Spleen (tissue), 11 donors: ENCODE results near the gene RGS16. TPM values are rescaled to one million over a fixed set of nuclear protein-coding genes. Genes with fewer than 3 reads are reported as not detected.

Source experiments
- DNase-seq: peaks from one replicate; pipeline ENCODE4 v3.0.0-alpha.2; 2020
- H3K27ac ChIP-seq, 8 donors: fragments of 200-600 bp; sonication (generic) in 7 of 8; 1 replicate in 4 of 8; 2 replicates in 4 of 8; pipeline versions ENCODE4 v1.5.0 to v1.8.0; 2016 to 2021; ENCODE audit warnings: inconsistent platforms in 4 of 8, mild to moderate bottlenecking in 4 of 8, moderate library complexity in 1 of 8
- H3K27me3 ChIP-seq, 7 donors: fragments of 200-600 bp; sonication (generic) in 6 of 7; replicated peaks in 1 of 7; 1 replicate in 4 of 7; 2 replicates in 3 of 7; pipeline versions ENCODE4 v1.5.0 to v1.8.0; 2016 to 2021; ENCODE audit warnings: inconsistent platforms in 3 of 7, mild to moderate bottlenecking in 1 of 7
- H3K36me3 ChIP-seq, 6 donors: fragments of 200-600 bp; sonication (generic) in 5 of 6; 1 replicate in 4 of 6; 2 replicates in 2 of 6; pipeline versions ENCODE4 v1.5.0 to v1.8.0; 2016 to 2021; ENCODE audit warnings: inconsistent platforms in 2 of 6
- H3K4me1 ChIP-seq, 6 donors: fragments of 200-600 bp; sonication (generic) in 5 of 6; 1 replicate in 3 of 6; 2 replicates in 3 of 6; pipeline versions ENCODE4 v1.5.0 to v1.8.0; 2016 to 2021; ENCODE audit warnings: inconsistent platforms in 3 of 6
- H3K4me3 ChIP-seq, 8 donors: fragments of 200-600 bp; sonication (generic) in 7 of 8; 1 replicate in 4 of 8; 2 replicates in 4 of 8; pipeline versions ENCODE4 v1.5.0 to v1.8.0; 2016 to 2021; ENCODE audit warnings: inconsistent platforms in 4 of 8, mild to moderate bottlenecking in 4 of 8, moderate library complexity in 2 of 8
- H3K9me3 ChIP-seq, 8 donors: fragments of 200-600 bp; sonication (generic) in 7 of 8; 1 replicate in 4 of 8; 2 replicates in 4 of 8; pipeline versions ENCODE4 v1.5.0 to v1.8.0; 2016 to 2021; ENCODE audit warnings: inconsistent platforms in 4 of 8
- POLR2A ChIP-seq, 3 donors: fragments of 450-650 bp; IDR thresholded peaks; one replicate each; pipeline ENCODE4 v1.5.1; 2017; ENCODE audit warnings: antibody characterized with exemption in 3 of 3, mild to moderate bottlenecking in 1 of 3
- POLR2AphosphoS5 ChIP-seq, 3 donors: sonication (generic); formaldehyde crosslinking; IDR thresholded peaks; one replicate each; pipeline ENCODE4 v1.5.1; 2017; ENCODE audit warnings: antibody characterized with exemption in 3 of 3
- WGBS, 5 donors: extraction: QIAGEN DNeasy Blood & Tissue Kit in 3 of 5; methylation state at CpG; one replicate each; pipeline versions ENCODE4 v1.1.5 to v1.1.7; 2013 to 2018; 5-methylcytosine and 5-hydroxymethylcytosine counted together
- intact Hi-C: fragments of 100-400 bp; cut with DNase I; formaldehyde crosslinking; loops from one replicate; pipeline ENCODE4 v1.15.0; 2023; ENCODE audit warnings: low total_unique reads
- polyA plus RNA-seq, 3 donors: library from polyadenylated mRNA; stranded (reverse); fragments of 200-250 nt; gene quantifications; one replicate each; pipeline ENCODE4 v1.2.1, GENCODE V29; 2013
- total RNA-seq, 7 donors: library from RNA; depleted of rRNA in 3 of 7; stranded (reverse); fragments of >200 nt in 3 of 7; fragmentation: NEBNext Ultra II Directional in 4 of 7; extraction: Animal tissue kit (Norgen Biotek cat#: 25700) in 4 of 7; gene quantifications; one replicate each; pipeline versions ENCODE4 v1.1.0 to v1.2.1, GENCODE V29; 2016 to 2021
- TF ChIP-seq, protein P1 (sequence below), 11 experiments: fragments of 200-600 bp in 7 of 11; fragments of 450-650 bp in 4 of 11; sonication (generic) in 4 of 11; IDR thresholded peaks in 8 of 11; conservative IDR thresholded peaks in 3 of 11; 1 replicate in 7 of 11; 2 replicates in 4 of 11; pipeline versions ENCODE4 v1.4.0 to v1.8.0; 2016 to 2021; ENCODE audit warnings: antibody characterized with exemption in 11 of 11, inconsistent platforms in 4 of 11, mild to moderate bottlenecking in 1 of 11
- donor health status: healthy with polysubstance abuse.
- donor health status: DM: no; HTN: no; CAD: no; lungs with moderate emphysema.
- donor health status: DM: no; HTN: no; CAD: no.
- donor health status: Bipolar disorder and iron deficiency.
- donor health status: healthy.
- donor health status: DM: no; HTN: no; CAD: no.
- donor health status: DM: yes; HTN: yes; CAD: no.

Gene RGS16
- total and polyA plus RNA-seq, 10 donors, result 2.6 to 24.2 (median 4.3) TPM

DNA sequence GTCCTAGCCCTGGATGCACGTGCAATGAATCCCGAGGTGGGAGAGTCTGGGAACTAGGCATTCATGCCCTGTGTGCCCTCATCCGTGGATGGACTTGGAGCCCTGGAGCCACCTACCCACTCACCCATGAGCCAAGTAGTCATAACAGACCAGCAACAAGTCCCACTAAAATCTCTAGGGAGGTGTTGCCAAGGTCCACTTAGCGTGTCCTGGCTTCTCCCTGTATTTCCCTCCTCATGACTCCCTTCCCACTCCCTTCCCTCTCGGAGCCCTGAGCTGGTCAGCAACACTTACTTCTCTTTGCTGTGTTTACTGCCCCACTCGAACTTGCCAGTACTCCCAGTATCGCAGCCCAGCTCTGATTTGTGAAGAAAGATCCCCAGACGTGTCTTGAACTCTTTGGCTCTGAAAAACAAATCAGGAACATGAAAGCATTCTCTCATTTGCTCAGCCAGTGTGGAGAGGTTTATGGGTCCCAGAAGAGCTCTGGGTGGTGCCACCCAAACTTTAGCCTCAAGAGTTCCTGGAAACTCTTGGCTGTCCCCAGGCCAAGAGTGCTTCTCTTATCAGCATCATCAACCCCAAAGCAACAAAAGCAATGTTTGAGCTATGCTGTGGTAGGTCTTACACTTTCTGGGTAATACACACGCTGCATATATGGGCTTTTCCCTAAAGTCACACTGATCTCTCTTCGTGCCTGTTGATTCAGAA, 1.1 kb downstream of the RGS16 start:
- Histone ChIP-seq H3K27ac (peak overlapping the region in 7 of 8 donors; percentile 58 to 81 (median 76)), H3K4me1 (peaks cover 7 to 87% (median 49%) of the 10 kb centered on the region in 6 donors), H3K4me3 (peak overlapping the region; percentile 45 to 79 (median 56)), H3K36me3 (peaks cover 0 to 23% (median 0%) of the 10 kb centered on the region in 6 donors), H3K27me3 (peaks cover 0 to 14% (median 0%) of the 10 kb centered on the region in 7 donors), H3K9me3 (no peaks in the 10 kb centered on the region)
- no peak for DNase-seq
- intact Hi-C loops, result loop anchor here (2.0 kb wide), 1 partner anchor 180 kb away; no protein-coding TSS in a partner anchor
- TF ChIP-seq, protein P1, sequence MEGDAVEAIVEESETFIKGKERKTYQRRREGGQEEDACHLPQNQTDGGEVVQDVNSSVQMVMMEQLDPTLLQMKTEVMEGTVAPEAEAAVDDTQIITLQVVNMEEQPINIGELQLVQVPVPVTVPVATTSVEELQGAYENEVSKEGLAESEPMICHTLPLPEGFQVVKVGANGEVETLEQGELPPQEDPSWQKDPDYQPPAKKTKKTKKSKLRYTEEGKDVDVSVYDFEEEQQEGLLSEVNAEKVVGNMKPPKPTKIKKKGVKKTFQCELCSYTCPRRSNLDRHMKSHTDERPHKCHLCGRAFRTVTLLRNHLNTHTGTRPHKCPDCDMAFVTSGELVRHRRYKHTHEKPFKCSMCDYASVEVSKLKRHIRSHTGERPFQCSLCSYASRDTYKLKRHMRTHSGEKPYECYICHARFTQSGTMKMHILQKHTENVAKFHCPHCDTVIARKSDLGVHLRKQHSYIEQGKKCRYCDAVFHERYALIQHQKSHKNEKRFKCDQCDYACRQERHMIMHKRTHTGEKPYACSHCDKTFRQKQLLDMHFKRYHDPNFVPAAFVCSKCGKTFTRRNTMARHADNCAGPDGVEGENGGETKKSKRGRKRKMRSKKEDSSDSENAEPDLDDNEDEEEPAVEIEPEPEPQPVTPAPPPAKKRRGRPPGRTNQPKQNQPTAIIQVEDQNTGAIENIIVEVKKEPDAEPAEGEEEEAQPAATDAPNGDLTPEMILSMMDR (IDR thresholded peaks at IDR 0.05 in 8 of 11, conservative IDR thresholded peaks at IDR 0.05 in 3 of 11), result no peak
- no peak for TF ChIP-seq POLR2A (IDR thresholded peaks at IDR 0.05)
- no peak for TF ChIP-seq POLR2AphosphoS5 (IDR thresholded peaks at IDR 0.05)
- WGBS, 5 donors, result 55 to 67% (median 66%) methylated on average over 9 to 10 of the region's 10 CpGs

DNA sequence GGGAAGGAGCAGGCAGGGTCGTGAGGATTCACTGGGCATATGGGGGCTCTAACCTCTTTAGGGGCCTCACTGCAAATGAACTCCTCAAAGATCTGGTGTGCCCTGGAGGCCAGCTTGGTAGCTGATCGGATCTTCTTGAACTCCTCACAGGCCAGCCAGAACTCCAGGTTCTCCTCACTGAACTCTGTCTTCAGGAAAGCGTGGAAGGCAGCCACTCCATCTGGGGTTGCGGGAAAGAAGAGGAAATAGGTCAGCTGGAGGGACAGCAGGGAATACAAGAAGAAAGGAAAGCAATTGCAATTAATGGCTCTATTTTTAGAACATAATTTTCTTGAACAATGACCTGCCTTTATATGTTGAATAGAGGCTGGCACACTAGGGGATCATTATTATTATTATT, 2.3 kb downstream of the RGS16 start:
- Histone ChIP-seq H3K36me3 (peaks cover 0 to 23% (median 0%) of the 10 kb centered on the region in 6 donors), H3K27ac (peak overlapping the region in 6 of 8 donors; percentile 39 to 81 (median 68)), H3K4me3 (peak overlapping the region in 6 of 8 donors; percentile 10 to 79 (median 57)), H3K27me3 (peaks cover 0 to 14% (median 0%) of the 10 kb centered on the region in 7 donors), H3K4me1 (peaks cover 7 to 82% (median 49%) of the 10 kb centered on the region in 6 donors), H3K9me3 (no peaks in the 10 kb centered on the region)
- intact Hi-C loops, result loop anchor here (2.0 kb wide), 1 partner anchor 181 kb away; no protein-coding TSS in a partner anchor
- TF ChIP-seq POLR2AphosphoS5 (IDR thresholded peaks at IDR 0.05) (no peak), POLR2A (IDR thresholded peaks at IDR 0.05) (no peak)
- TF ChIP-seq, protein P1 (IDR thresholded peaks at IDR 0.05 in 8 of 11, conservative IDR thresholded peaks at IDR 0.05 in 3 of 11), result no peak
- WGBS, 5 donors, result 58 to 80% (median 66%) methylated on average over 4 of the region's 4 CpGs
- DNase-seq, result no peak

DNA sequence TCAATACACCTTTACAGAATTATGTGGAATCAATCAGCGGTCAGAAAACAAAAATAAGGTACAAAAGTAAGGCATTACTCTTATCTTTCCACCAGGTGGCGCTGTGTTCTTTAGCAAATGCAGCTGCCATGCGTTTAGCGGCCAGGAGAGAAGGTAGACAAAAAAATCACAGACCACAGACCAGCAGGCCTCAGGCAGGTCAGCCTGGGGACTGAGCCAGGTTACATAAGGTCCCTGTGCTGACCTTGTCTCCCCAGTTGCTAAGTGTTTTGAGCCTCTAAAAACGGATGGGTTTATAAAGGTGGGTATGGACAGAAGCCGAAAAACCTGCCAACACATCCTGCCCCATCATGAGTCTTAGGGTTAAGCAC, 2.8 kb downstream of the RGS16 start:
- TF ChIP-seq, protein P1 (IDR thresholded peaks at IDR 0.05 in 8 of 11, conservative IDR thresholded peaks at IDR 0.05 in 3 of 11), result peak; percentile 61 to 94 (median 86)
- peak in 1 of 3 donors; percentile 45 for TF ChIP-seq POLR2AphosphoS5 (IDR thresholded peaks at IDR 0.05)
- no peak for TF ChIP-seq POLR2A (IDR thresholded peaks at IDR 0.05)
- WGBS, 5 donors, result 20 to 23% (median 22%) methylated on average over 6 of the region's 6 CpGs
- no peak for DNase-seq
- Histone ChIP-seq H3K27me3 (peaks cover 0 to 14% (median 0%) of the 10 kb centered on the region in 7 donors), H3K36me3 (peaks cover 0 to 23% (median 0%) of the 10 kb centered on the region in 6 donors), H3K4me1 (peaks cover 7 to 77% (median 46%) of the 10 kb centered on the region in 6 donors), H3K27ac (peak overlapping the region in 6 of 8 donors; percentile 39 to 81 (median 68)), H3K9me3 (no peaks in the 10 kb centered on the region), H3K4me3 (peak overlapping the region in 3 of 8 donors; percentile 53 to 79 (median 61))
- intact Hi-C loops, result no loop called here
